HepG2 (cell line): Measurements from ENCODE around the gene TNNI3K. TPM values are rescaled to one million over a fixed set of nuclear protein-coding genes. Genes with fewer than 3 reads are reported as not detected.
A peak's percentile ranks its signal among the peaks of the same experiment; 100 is the strongest.

Experiments used
- ATAC-seq: fragments of 200-7000 bp; cut with Tn5 transposase; 3 replicates; pipeline ENCODE4 v1.9.1; 2020; ENCODE audit warnings: mild to moderate bottlenecking, moderate library complexity
- BruUV-seq: library from RNA; stranded (reverse); fragments of 400-500 nt; replicated peaks from 2 replicates; lab custom pipeline; 2021; lab: Mats Ljungman, UMichigan
- CTCF ChIA-PET: fragments of 300-600 bp; formaldehyde crosslinking; extraction: SDS; loops from one replicate; lab custom pipeline; 2021; ENCODE audit warnings: low total read pairs, inconsistent platforms, low intra/inter-chr PET ratio; lab: Yijun Ruan, JAX
- POLR2A ChIA-PET: fragments of 350-600 bp; sonication (Branson Sonifier 250); formaldehyde crosslinking; loops from one replicate; lab custom pipeline; 2020; ENCODE audit warnings: antibody characterized with exemption, inconsistent platforms; lab: Yijun Ruan, JAX
- DNase-seq: peaks from one replicate; pipeline ENCODE4 v3.0.0-alpha.2; 2015; ENCODE audit warnings: low spot score
- FAIRE-seq: peaks from 3 replicates; lab custom pipeline; 2011; peaks lifted over from hg19 to GRCh38; lab: Jason Lieb, UNC
- H2AFZ ChIP-seq: one replicate; pipeline ENCODE4 v1.6.1; 2011; ENCODE audit warnings: low read length, inconsistent platforms
- H3K27ac ChIP-seq: fragments of 300-600 bp; 3 replicates; pipeline ENCODE4 v1.8.0; 2011; ENCODE audit warnings: mixed run types, mild to moderate bottlenecking, mixed read lengths, low read length, inconsistent platforms; ENCODE audit not compliant: insufficient read depth; ENCODE audit errors: extremely low read length
- H3K27me3 ChIP-seq, 2 experiments: fragments of 200-600 bp in 1 of 2; 2 replicates in 1 of 2; 3 replicates in 1 of 2; pipeline versions ENCODE4 v1.6.0 to v1.8.0; 2011; ENCODE audit warnings: low read length in 2 of 2, mild to moderate bottlenecking in 2 of 2, moderate library complexity in 2 of 2, inconsistent platforms in 1 of 2; ENCODE audit not compliant: insufficient read depth in 2 of 2, control insufficient read depth in 1 of 2
- H3K36me3 ChIP-seq, 2 experiments: fragments of 200-600 bp in 1 of 2; replicated peaks in 1 of 2; 2 replicates in 1 of 2; 3 replicates in 1 of 2; pipeline versions ENCODE4 v1.5.1 to v1.8.0; 2011; ENCODE audit warnings: low read length in 2 of 2, inconsistent platforms in 1 of 2; ENCODE audit not compliant: insufficient read depth in 2 of 2, control insufficient read depth in 1 of 2
- H3K4me1 ChIP-seq: 2 replicates; pipeline ENCODE4 v1.5.1; 2012; ENCODE audit warnings: low read length, inconsistent platforms; ENCODE audit not compliant: insufficient read depth
- H3K4me2 ChIP-seq: 2 replicates; pipeline ENCODE4 v1.6.0; 2011; ENCODE audit warnings: low read depth, low read length, inconsistent platforms
- H3K4me3 ChIP-seq, 3 experiments: fragments of 200-600 bp in 1 of 3; sonication (generic), shearing (Covaris generic) in 1 of 3; replicated peaks in 1 of 3; 2 replicates each; pipeline ENCODE4 v1.5.1; 2011 to 2016; ENCODE audit warnings: low read length in 3 of 3, inconsistent platforms in 2 of 3, low read depth in 2 of 3, mild to moderate bottlenecking in 2 of 3, control low read depth in 1 of 3, mixed read lengths in 1 of 3; ENCODE audit not compliant: insufficient read depth in 1 of 3
- H3K79me2 ChIP-seq: one replicate; pipeline ENCODE4 v1.6.1; 2011; ENCODE audit warnings: low read length, inconsistent platforms; ENCODE audit not compliant: insufficient read depth
- H3K9ac ChIP-seq: 2 replicates; pipeline ENCODE4 v1.6.0; 2011; ENCODE audit warnings: mild to moderate bottlenecking, low read depth, low read length, inconsistent platforms; ENCODE audit not compliant: insufficient read depth
- H3K9me3 ChIP-seq: 2 replicates; pipeline ENCODE4 v1.5.1; 2012; ENCODE audit warnings: mild to moderate bottlenecking, low read length
- H4K20me1 ChIP-seq: 2 replicates; pipeline ENCODE4 v1.6.0; 2011; ENCODE audit warnings: inconsistent platforms, mild to moderate bottlenecking, low read length, moderate library complexity; ENCODE audit not compliant: insufficient read depth
- CEBPB ChIP-seq: IDR thresholded peaks from 2 replicates; pipeline ENCODE4 v1.6.1; 2011; ENCODE audit warnings: low read depth, low read length, improper control_type of control experiment, borderline replicate concordance
- CREB1 ChIP-seq, 2 experiments: fragments of 450-650 bp in 1 of 2; IDR thresholded peaks; 2 replicates each; pipeline ENCODE4 v1.6.1; 2016 to 2017; ENCODE audit warnings: control low read depth in 1 of 2, mild to moderate bottlenecking in 1 of 2, missing compliant biosample characterization in 1 of 2, missing genetic modification characterization in 1 of 2
- HDAC1 ChIP-seq: sonication (generic); formaldehyde crosslinking; IDR thresholded peaks from 2 replicates; pipeline ENCODE4 v1.5.1; 2020; ENCODE audit warnings: mild to moderate bottlenecking, missing genetic modification reagents
- RBM39 ChIP-seq: fragments of 200-400 bp; formaldehyde crosslinking; IDR thresholded peaks from one replicate; pipeline ENCODE4 v1.6.1; 2018; ENCODE audit warnings: antibody characterized with exemption, mild to moderate bottlenecking, low read depth, low read length; ENCODE audit not compliant: poor library complexity, severe bottlenecking
- ZNF563 ChIP-seq: sonication (generic); formaldehyde crosslinking; IDR thresholded peaks from 2 replicates; pipeline ENCODE4 v1.8.0; 2022; ENCODE audit warnings: mild to moderate bottlenecking, moderate library complexity, missing genetic modification reagents
- ZNF614 ChIP-seq: IDR thresholded peaks from 2 replicates; pipeline ENCODE4 v1.6.1; 2018; ENCODE audit warnings: missing biosample characterization, missing genetic modification reagents, inconsistent platforms, borderline replicate concordance
- ZNF674 ChIP-seq: sonication (generic); formaldehyde crosslinking; IDR thresholded peaks from 2 replicates; pipeline ENCODE4 v1.5.0; 2020; ENCODE audit warnings: low read depth, mild to moderate bottlenecking, missing genetic modification reagents
- ZNF883 ChIP-seq: sonication (generic); formaldehyde crosslinking; IDR thresholded peaks from 2 replicates; pipeline ENCODE4 v1.5.1; 2020; ENCODE audit warnings: mild to moderate bottlenecking, missing genetic modification reagents; ENCODE audit errors: not compliant biosample characterization
- WGBS: methylation state at CpG from one replicate; pipeline ENCODE4 v1.1.6; 2017; ENCODE audit warnings: low lambda C conversion rate; 5-methylcytosine and 5-hydroxymethylcytosine counted together
- in situ Hi-C: cut with HindIII; loops from 2 replicates; pipeline ENCODE4 v1.10.0; 2017; ENCODE audit warnings: low pct_unique_long_range_greater_than_20kb; ENCODE audit not compliant: extremely low pct_ligation_motif_present
- intact Hi-C: fragments of 100-400 bp; cut with micrococcal nuclease; formaldehyde crosslinking; loops from one replicate; pipeline ENCODE4 v1.10.0; 2022; ENCODE audit not compliant: unreplicated experiment
- polyA plus RNA-seq, 8 experiments: library from polyadenylated mRNA; depleted of rRNA in 3 of 8; stranded (reverse) in 7 of 8; unstranded in 1 of 8; fragments of >200 nt; fragmentation: Illumina TruSeq in 4 of 8; extraction: Trizol in 4 of 8; gene quantifications; 2 replicates each; pipeline versions ENCODE4 v1.2.1 to v1.2.3, GENCODE V29; 2011 to 2016; ENCODE audit warnings: low read depth in 4 of 8, missing spikeins in 1 of 8, mixed read lengths in 1 of 8; ENCODE audit not compliant: insufficient read depth in 1 of 8
- total RNA-seq, 5 experiments: library from RNA; depleted of rRNA; stranded (reverse); fragments of >200 nt; fragmentation: Illumina TruSeq; extraction: Trizol; gene quantifications; 2 replicates each; pipeline ENCODE4 v1.2.3, GENCODE V29; 2016; ENCODE audit warnings: low read depth in 1 of 5
- TF ChIP-seq, protein P1 (sequence below), 2 experiments: fragments of 450-650 bp in 1 of 2; sonication (generic) in 1 of 2; formaldehyde crosslinking; IDR thresholded peaks; 2 replicates each; pipeline versions ENCODE4 v1.5.0 to v1.8.0; 2020 to 2022; ENCODE audit warnings: mild to moderate bottlenecking in 1 of 2, missing genetic modification reagents in 1 of 2

The TNNI3K gene
- total and polyA plus RNA-seq, 2 of the 13 experiments (the other 11 are each of a cell fraction or from before 2014, with no cell fraction given): 1.1 TPM; not detected in 1

DNA sequence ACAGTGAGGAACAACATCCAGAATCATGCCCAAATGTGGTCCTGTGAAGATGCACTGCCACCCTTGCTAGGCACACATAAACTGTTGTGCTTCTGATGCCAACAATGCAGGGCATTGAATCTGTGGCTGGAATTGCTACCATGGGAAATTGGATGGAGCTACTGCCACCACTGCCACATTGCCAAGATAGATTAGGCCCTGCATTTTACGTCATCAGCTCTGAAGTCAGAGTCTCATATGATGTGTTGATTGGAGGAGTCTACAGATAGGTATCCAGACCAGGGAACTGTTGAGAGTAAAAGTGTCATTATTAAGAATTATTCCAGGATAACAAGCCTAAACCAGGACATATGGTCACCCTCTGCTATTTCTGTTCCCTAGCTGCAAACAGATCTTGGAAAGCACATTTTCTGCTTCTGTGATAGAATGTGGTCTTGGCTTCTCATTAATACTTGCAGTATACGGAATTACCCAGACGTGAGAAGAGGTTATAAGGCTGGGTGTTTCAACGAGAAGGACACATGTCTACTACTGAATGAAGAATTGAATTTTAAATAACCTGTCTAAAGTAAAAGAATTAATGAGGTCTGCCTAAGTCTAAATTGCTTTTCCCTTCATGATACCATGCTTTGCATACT lies 106.6 kb downstream of the TNNI3K start:
- no peak overlapping the region for H3K9ac ChIP-seq
- TF ChIP-seq CREB1 (IDR thresholded peaks at IDR 0.05) (peak; percentile 46; the same call in 1 of the 2 replicates), CREB1 (CRISPR knock-in tag; IDR thresholded peaks at IDR 0.05) (no peak), ZNF563 (CRISPR knock-in tag) (no peak)
- H3K27ac ChIP-seq: no peak overlapping the region
- in situ Hi-C loops (no loop called here), intact Hi-C loops (no loop called here)
- 19% methylated on average over 4 of the region's 4 CpGs for WGBS
- H4K20me1 ChIP-seq: no peaks in the 10 kb centered on the region
- no TSS peak for BruUV-seq
- H3K4me1 ChIP-seq: no peaks in the 10 kb centered on the region
- H3K79me2 ChIP-seq: no peaks in the 10 kb centered on the region
- CTCF ChIA-PET: no interaction called here
- no peak overlapping the region for H3K4me2 ChIP-seq
- H3K36me3 ChIP-seq: no peaks in the 10 kb centered on the region
- no peaks in the 10 kb centered on the region for H3K9me3 ChIP-seq
- DNase-seq (no peak), ATAC-seq (no peak), FAIRE-seq (no peak)
- POLR2A ChIA-PET: no interaction called here
- no peak overlapping the region for H2AFZ ChIP-seq
- H3K27me3 ChIP-seq: no peaks in the 10 kb centered on the region
- no peak overlapping the region for H3K4me3 ChIP-seq

GRCh38 chr1:74343216-74343615 lies 108.0 kb downstream of the TNNI3K start:
- Histone ChIP-seq H3K27me3 (no peaks in the 10 kb centered on the region), H3K27ac (no peak overlapping the region), H3K36me3 (no peaks in the 10 kb centered on the region), H4K20me1 (no peaks in the 10 kb centered on the region), H3K4me3 (no peak overlapping the region), H3K79me2 (no peaks in the 10 kb centered on the region), H2AFZ (no peak overlapping the region), H3K9me3 (no peaks in the 10 kb centered on the region), H3K9ac (no peak overlapping the region)
- no TSS peak for BruUV-seq
- FAIRE-seq: no peak
- 13% methylated on average over 1 of the region's 1 CpG for WGBS
- intact Hi-C loops: no loop called here
- CTCF ChIA-PET: no interaction called here
- no peak for ATAC-seq
- TF ChIP-seq ZNF614 (CRISPR knock-in tag): no peak
- TF ChIP-seq, protein P1, sequence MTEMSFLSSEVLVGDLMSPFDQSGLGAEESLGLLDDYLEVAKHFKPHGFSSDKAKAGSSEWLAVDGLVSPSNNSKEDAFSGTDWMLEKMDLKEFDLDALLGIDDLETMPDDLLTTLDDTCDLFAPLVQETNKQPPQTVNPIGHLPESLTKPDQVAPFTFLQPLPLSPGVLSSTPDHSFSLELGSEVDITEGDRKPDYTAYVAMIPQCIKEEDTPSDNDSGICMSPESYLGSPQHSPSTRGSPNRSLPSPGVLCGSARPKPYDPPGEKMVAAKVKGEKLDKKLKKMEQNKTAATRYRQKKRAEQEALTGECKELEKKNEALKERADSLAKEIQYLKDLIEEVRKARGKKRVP (CRISPR knock-in tag; IDR thresholded peaks at IDR 0.05): peak in 1 of 2 experiments; percentile 59; a peak in 2 of 4 replicates
- TF ChIP-seq CEBPB: peak; percentile 28; the same call in 1 of the 2 replicates
- no peak for TF ChIP-seq ZNF674 (CRISPR knock-in tag)
- TF ChIP-seq ZNF883 (CRISPR knock-in tag): no peak
- TF ChIP-seq RBM39: no peak
- no peak for TF ChIP-seq HDAC1 (CRISPR knock-in tag)
- TF ChIP-seq, all 625 proteins: peak for 2
- Histone ChIP-seq H3K4me1 (no peaks in the 10 kb centered on the region), H3K4me2 (no peak overlapping the region)
- DNase-seq: no peak
- in situ Hi-C loops: no loop called here
- POLR2A ChIA-PET: no interaction called here
